HepG2 (cell line): ENCODE results near the gene ARHGAP33. TPM values are rescaled to one million over a fixed set of nuclear protein-coding genes. Genes with fewer than 3 reads are reported as not detected.

Source experiments
- ARNT ChIP-seq: fragments of 450-650 bp; IDR thresholded peaks from 2 replicates; pipeline ENCODE4 v1.6.1; 2017
- ATF7-NPFF ChIP-seq: sonication (generic); formaldehyde crosslinking; IDR thresholded peaks from 2 replicates; pipeline ENCODE4 v1.8.1; 2023; ENCODE audit warnings: mild to moderate bottlenecking, low read depth, missing genetic modification reagents, moderate library complexity
- CAMTA2 ChIP-seq: sonication (generic); formaldehyde crosslinking; IDR thresholded peaks from 2 replicates; pipeline ENCODE4 v1.4.0; 2020; ENCODE audit warnings: mild to moderate bottlenecking, missing genetic modification reagents, borderline replicate concordance
- HDAC1 ChIP-seq: sonication (generic); formaldehyde crosslinking; IDR thresholded peaks from 2 replicates; pipeline ENCODE4 v1.5.1; 2020; ENCODE audit warnings: mild to moderate bottlenecking, missing genetic modification reagents
- IRF2 ChIP-seq: IDR thresholded peaks from 2 replicates; pipeline ENCODE4 v1.6.1; 2018; ENCODE audit warnings: missing genetic modification reagents, missing compliant biosample characterization
- KDM3A ChIP-seq: IDR thresholded peaks from 2 replicates; pipeline ENCODE4 v1.6.1; 2018; ENCODE audit warnings: low read depth, missing compliant biosample characterization
- KDM6A ChIP-seq: IDR thresholded peaks from 2 replicates; pipeline ENCODE4 v1.6.1; 2016; ENCODE audit warnings: low read depth
- NONO ChIP-seq, 2 experiments: fragments of 450-650 bp in 1 of 2; sonication (generic) in 1 of 2; formaldehyde crosslinking in 1 of 2; IDR thresholded peaks in 1 of 2; conservative IDR thresholded peaks in 1 of 2; 2 replicates each; pipeline versions ENCODE4 v1.6.1 to v1.8.0; 2017 to 2022; ENCODE audit warnings: mild to moderate bottlenecking in 1 of 2, missing genetic modification reagents in 1 of 2, moderate library complexity in 1 of 2
- NR3C1 ChIP-seq: sonication (generic); formaldehyde crosslinking; IDR thresholded peaks from 2 replicates; pipeline ENCODE4 v1.4.0; 2020; ENCODE audit warnings: missing genetic modification reagents
- NRL ChIP-seq: sonication (generic); formaldehyde crosslinking; IDR thresholded peaks from 2 replicates; pipeline ENCODE4 v1.5.0; 2020; ENCODE audit warnings: missing genetic modification reagents, mild to moderate bottlenecking, moderate library complexity, borderline replicate concordance
- POGZ ChIP-seq: sonication (generic); formaldehyde crosslinking; IDR thresholded peaks from 2 replicates; pipeline ENCODE4 v1.4.0; 2020; ENCODE audit warnings: mild to moderate bottlenecking, missing genetic modification reagents
- SP5 ChIP-seq: IDR thresholded peaks from 2 replicates; pipeline ENCODE4 v1.6.1; 2016; ENCODE audit warnings: low read depth, borderline replicate concordance
- TCF7 ChIP-seq: sonication (generic); IDR thresholded peaks from 2 replicates; pipeline ENCODE4 v1.6.1; 2016; ENCODE audit warnings: antibody characterized with exemption, low read depth
- TGIF2 ChIP-seq: IDR thresholded peaks from 2 replicates; pipeline ENCODE4 v1.6.1; 2016; ENCODE audit warnings: control low read depth, missing compliant biosample characterization
- ZFP91 ChIP-seq: sonication (generic); formaldehyde crosslinking; IDR thresholded peaks from 2 replicates; pipeline ENCODE4 v1.9.0; 2022; ENCODE audit warnings: missing genetic modification reagents, mild to moderate bottlenecking, borderline replicate concordance
- ZNF292 ChIP-seq: sonication (generic); formaldehyde crosslinking; IDR thresholded peaks from 2 replicates; pipeline ENCODE4 v1.8.1; 2022; ENCODE audit warnings: mild to moderate bottlenecking, low read depth, missing genetic modification reagents, borderline replicate concordance
- ZNF468 ChIP-seq: sonication (generic); formaldehyde crosslinking; IDR thresholded peaks from 2 replicates; pipeline ENCODE4 v1.8.0; 2022; ENCODE audit warnings: mild to moderate bottlenecking, moderate library complexity, missing genetic modification reagents
- ZNF646 ChIP-seq: sonication (generic); formaldehyde crosslinking; IDR thresholded peaks from 2 replicates; pipeline ENCODE4 v1.9.0; 2021; ENCODE audit warnings: mild to moderate bottlenecking, missing genetic modification reagents
- ZNF704 ChIP-seq: sonication (generic); formaldehyde crosslinking; IDR thresholded peaks from 2 replicates; pipeline ENCODE4 v1.8.1; 2023; ENCODE audit warnings: mild to moderate bottlenecking, inconsistent platforms, moderate library complexity, missing genetic modification reagents, borderline replicate concordance
- ZNF816 ChIP-seq: sonication (generic); formaldehyde crosslinking; IDR thresholded peaks from 2 replicates; pipeline ENCODE4 v1.8.0; 2022; ENCODE audit warnings: missing genetic modification reagents, mild to moderate bottlenecking, borderline replicate concordance
- polyA plus RNA-seq, 8 experiments: library from polyadenylated mRNA; depleted of rRNA in 3 of 8; stranded (reverse) in 7 of 8; unstranded in 1 of 8; fragments of >200 nt; fragmentation: Illumina TruSeq in 4 of 8; extraction: Trizol in 4 of 8; gene quantifications; 2 replicates each; pipeline versions ENCODE4 v1.2.1 to v1.2.3, GENCODE V29; 2011 to 2016; ENCODE audit warnings: low read depth in 4 of 8, missing spikeins in 1 of 8, mixed read lengths in 1 of 8; ENCODE audit not compliant: insufficient read depth in 1 of 8
- total RNA-seq, 5 experiments: library from RNA; depleted of rRNA; stranded (reverse); fragments of >200 nt; fragmentation: Illumina TruSeq; extraction: Trizol; gene quantifications; 2 replicates each; pipeline ENCODE4 v1.2.3, GENCODE V29; 2016; ENCODE audit warnings: low read depth in 1 of 5

The ARHGAP33 gene
- total and polyA plus RNA-seq, 2 of the 13 experiments (the other 11 are each of a cell fraction or from before 2014, with no cell fraction given), result 1.3 to 2.7 TPM

GRCh38 chr19:35812220-35813042 lies 37.1 kb downstream of the ARHGAP33 start, which contains the start of gene PRODH2 (continued):
- TF ChIP-seq ZNF646 (CRISPR knock-in tag) (no peak), KDM3A (CRISPR knock-in tag) (no peak; the same call in 1 of the 2 replicates), ZFP91 (CRISPR knock-in tag) (peak; percentile 68; the same call in 1 of the 2 replicates), NRL (peak; percentile 43), ATF7-NPFF (CRISPR knock-in tag) (no peak), ZNF816 (CRISPR knock-in tag) (peak; percentile 63; the same call in 1 of the 2 replicates), NONO (IDR thresholded peaks at IDR 0.05) (no peak), NONO (CRISPR knock-in tag; conservative IDR thresholded peaks at IDR 0.05) (peak; percentile 77), ZNF292 (CRISPR knock-in tag) (peak; percentile 55), NR3C1 (no peak), ZNF704 (CRISPR knock-in tag) (no peak), TGIF2 (CRISPR knock-in tag) (peak; percentile 44), ZNF468 (CRISPR knock-in tag) (no peak), POGZ (no peak), HDAC1 (CRISPR knock-in tag) (peak; percentile 64), KDM6A (CRISPR knock-in tag) (peak; percentile 43; the same call in 1 of the 2 replicates), CAMTA2 (0 out of 2 replicates have a peak, but pooled peaks have one; percentile 30), ARNT (no peak), SP5 (peak; percentile 43; the same call in 1 of the 2 replicates), TCF7 (no peak; the same call in 1 of the 2 replicates), IRF2 (CRISPR knock-in tag) (no peak)
